Osteoblast (primary cell): ENCODE measurements around the gene MAPK1IP1L. TPM values are rescaled to one million over a fixed set of nuclear protein-coding genes. Genes with fewer than 3 reads are reported as not detected.

ENCODE experiments used
- DNase-seq: peaks from one replicate; pipeline ENCODE4 v3.0.0; 2011; ENCODE audit warnings: low spot score, mixed read lengths; ENCODE audit not compliant: insufficient read length; ENCODE audit errors: missing footprints
- H2AFZ ChIP-seq: 2 replicates; pipeline ENCODE4 v1.6.0; 2011; ENCODE audit warnings: mild to moderate bottlenecking, low read length
- H3K27ac ChIP-seq: 2 replicates; pipeline ENCODE4 v1.5.1; 2011; ENCODE audit warnings: mild to moderate bottlenecking, low read depth, low read length, moderate library complexity
- H3K27me3 ChIP-seq: 2 replicates; pipeline ENCODE4 v1.6.0; 2012; ENCODE audit warnings: mild to moderate bottlenecking, control low read depth, inconsistent platforms, low read length, moderate library complexity; ENCODE audit not compliant: insufficient read depth
- H3K36me3 ChIP-seq: 2 replicates; pipeline ENCODE4 v1.5.1; 2011; ENCODE audit warnings: mild to moderate bottlenecking, low read length, control low read depth, moderate library complexity; ENCODE audit not compliant: insufficient read depth
- H3K4me1 ChIP-seq: 2 replicates; pipeline ENCODE4 v1.5.1; 2011; ENCODE audit warnings: mild to moderate bottlenecking, low read length, control low read depth, moderate library complexity; ENCODE audit not compliant: insufficient read depth
- H3K4me2 ChIP-seq: 2 replicates; pipeline ENCODE4 v1.6.0; 2011; ENCODE audit warnings: mild to moderate bottlenecking, low read length; ENCODE audit not compliant: insufficient read depth
- H3K4me3 ChIP-seq: fragments of 200-600 bp; sonication (generic); 3 replicates; pipeline ENCODE4 v1.5.1; 2012; ENCODE audit warnings: mild to moderate bottlenecking, low read length, inconsistent platforms; ENCODE audit not compliant: insufficient read depth
- H3K79me2 ChIP-seq: 2 replicates; pipeline ENCODE4 v1.6.0; 2012; ENCODE audit warnings: mild to moderate bottlenecking, low read length, control low read depth, inconsistent platforms; ENCODE audit not compliant: insufficient read depth
- H3K9me3 ChIP-seq: 2 replicates; pipeline ENCODE4 v1.5.1; 2011; ENCODE audit warnings: low read depth, low read length, control low read depth
- H4K20me1 ChIP-seq: 2 replicates; pipeline ENCODE4 v1.6.0; 2012; ENCODE audit warnings: mild to moderate bottlenecking, low read length, control low read depth; ENCODE audit not compliant: insufficient read depth
- total RNA-seq: library from RNA; depleted of rRNA; stranded (reverse); fragments of >200 nt; gene quantifications from 2 replicates; pipeline ENCODE4 v1.2.3, GENCODE V29; 2012
- TF ChIP-seq, protein P1 (sequence below): IDR thresholded peaks from 2 replicates; pipeline ENCODE4 v1.5.1; 2011; ENCODE audit warnings: mild to moderate bottlenecking, low read depth, low read length, moderate library complexity; ENCODE audit errors: extremely low read depth

MAPK1IP1L gene
- total RNA-seq, 1 donor: 42.0 TPM

- Histone ChIP-seq H3K4me2 (peak overlapping the region; percentile 97), H3K27me3 (no peaks in the 10 kb centered on the region), H3K27ac (peak overlapping the region; percentile 100), H4K20me1 (peaks cover 27% of the 10 kb centered on the region), H3K4me3 (peak overlapping the region; percentile 99), H3K4me1 (peaks cover 22% of the 10 kb centered on the region), H3K36me3 (peaks cover 23% of the 10 kb centered on the region), H2AFZ (peak overlapping the region; percentile 96), H3K79me2 (peaks cover 46% of the 10 kb centered on the region), H3K9me3 (no peaks in the 10 kb centered on the region)
- no peak for DNase-seq
- TF ChIP-seq, protein P1, sequence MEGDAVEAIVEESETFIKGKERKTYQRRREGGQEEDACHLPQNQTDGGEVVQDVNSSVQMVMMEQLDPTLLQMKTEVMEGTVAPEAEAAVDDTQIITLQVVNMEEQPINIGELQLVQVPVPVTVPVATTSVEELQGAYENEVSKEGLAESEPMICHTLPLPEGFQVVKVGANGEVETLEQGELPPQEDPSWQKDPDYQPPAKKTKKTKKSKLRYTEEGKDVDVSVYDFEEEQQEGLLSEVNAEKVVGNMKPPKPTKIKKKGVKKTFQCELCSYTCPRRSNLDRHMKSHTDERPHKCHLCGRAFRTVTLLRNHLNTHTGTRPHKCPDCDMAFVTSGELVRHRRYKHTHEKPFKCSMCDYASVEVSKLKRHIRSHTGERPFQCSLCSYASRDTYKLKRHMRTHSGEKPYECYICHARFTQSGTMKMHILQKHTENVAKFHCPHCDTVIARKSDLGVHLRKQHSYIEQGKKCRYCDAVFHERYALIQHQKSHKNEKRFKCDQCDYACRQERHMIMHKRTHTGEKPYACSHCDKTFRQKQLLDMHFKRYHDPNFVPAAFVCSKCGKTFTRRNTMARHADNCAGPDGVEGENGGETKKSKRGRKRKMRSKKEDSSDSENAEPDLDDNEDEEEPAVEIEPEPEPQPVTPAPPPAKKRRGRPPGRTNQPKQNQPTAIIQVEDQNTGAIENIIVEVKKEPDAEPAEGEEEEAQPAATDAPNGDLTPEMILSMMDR: no peak
Measured at GRCh38 chr14:55051165-55051422, 353 bp upstream of the MAPK1IP1L start.

GRCh38 chr14:55052269-55052930 lies 953 bp downstream of the MAPK1IP1L start:
- H3K36me3 ChIP-seq: peaks cover 23% of the 10 kb centered on the region
- peaks cover 32% of the 10 kb centered on the region for H4K20me1 ChIP-seq
- peaks cover 22% of the 10 kb centered on the region for H3K4me1 ChIP-seq
- DNase-seq: peak; percentile 55
- TF ChIP-seq, protein P1: no peak
- peaks cover 59% of the 10 kb centered on the region for H3K79me2 ChIP-seq
- H3K4me3 ChIP-seq: peak overlapping the region; percentile 99
- peak overlapping the region; percentile 100 for H3K27ac ChIP-seq
- H3K4me2 ChIP-seq: peak overlapping the region; percentile 98
- no peaks in the 10 kb centered on the region for H3K27me3 ChIP-seq
- peak overlapping the region; percentile 14 for H2AFZ ChIP-seq
- H3K9me3 ChIP-seq: no peaks in the 10 kb centered on the region

DNA sequence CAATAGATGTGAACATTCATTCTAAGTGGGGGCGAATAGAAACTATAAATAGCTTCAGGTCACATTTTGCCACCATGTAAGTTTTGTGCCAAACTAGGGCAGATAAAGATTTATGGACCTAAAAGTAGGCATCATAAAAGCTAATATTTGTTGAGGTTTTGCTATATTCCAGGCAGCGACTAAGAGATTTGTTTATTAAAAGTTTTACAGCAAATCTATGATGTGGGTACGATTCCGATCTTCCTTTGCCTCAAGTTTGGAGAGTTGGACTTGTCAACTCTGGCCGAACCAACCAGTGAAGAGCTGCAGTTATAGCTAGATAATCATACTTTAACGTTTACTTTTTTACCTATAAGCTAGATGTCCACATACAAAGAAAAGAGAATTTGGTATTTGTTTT lies 1.6 kb downstream of the MAPK1IP1L start:
- TF ChIP-seq, protein P1: no peak
- no peaks in the 10 kb centered on the region for H3K27me3 ChIP-seq
- peak overlapping the region; percentile 100 for H3K27ac ChIP-seq
- H4K20me1 ChIP-seq: peaks cover 37% of the 10 kb centered on the region
- H3K36me3 ChIP-seq: peaks cover 23% of the 10 kb centered on the region
- H3K9me3 ChIP-seq: no peaks in the 10 kb centered on the region
- peaks cover 65% of the 10 kb centered on the region for H3K79me2 ChIP-seq
- H3K4me3 ChIP-seq: peak overlapping the region; percentile 99
- peaks cover 22% of the 10 kb centered on the region for H3K4me1 ChIP-seq
- no peak for DNase-seq
- peak overlapping the region; percentile 98 for H3K4me2 ChIP-seq
- no peak overlapping the region for H2AFZ ChIP-seq

- Histone ChIP-seq H4K20me1 (peaks cover 42% of the 10 kb centered on the region), H2AFZ (no peak overlapping the region), H3K4me1 (peaks cover 22% of the 10 kb centered on the region), H3K27me3 (no peaks in the 10 kb centered on the region), H3K36me3 (peaks cover 26% of the 10 kb centered on the region), H3K4me2 (peak overlapping the region; percentile 98), H3K9me3 (no peaks in the 10 kb centered on the region), H3K27ac (peak overlapping the region; percentile 100), H3K4me3 (peak overlapping the region; percentile 99), H3K79me2 (peaks cover 70% of the 10 kb centered on the region)
- DNase-seq: peak; percentile 79
- TF ChIP-seq, protein P1: no peak
Measured at GRCh38 chr14:55053500-55053899, 2.1 kb downstream of the MAPK1IP1L start.
